SH-SY5Y (cell line): ENCODE data around the gene CNTN4.

Experiments
- GATA2 ChIP-seq: IDR thresholded peaks from 2 replicates; pipeline ENCODE4 v1.6.1; 2011; ENCODE audit warnings: mild to moderate bottlenecking, low read depth, low read length
- GATA3 ChIP-seq: IDR thresholded peaks from 2 replicates; pipeline ENCODE4 v1.6.1; 2011; ENCODE audit warnings: low read depth, mild to moderate bottlenecking, low read length, moderate library complexity

DNA sequence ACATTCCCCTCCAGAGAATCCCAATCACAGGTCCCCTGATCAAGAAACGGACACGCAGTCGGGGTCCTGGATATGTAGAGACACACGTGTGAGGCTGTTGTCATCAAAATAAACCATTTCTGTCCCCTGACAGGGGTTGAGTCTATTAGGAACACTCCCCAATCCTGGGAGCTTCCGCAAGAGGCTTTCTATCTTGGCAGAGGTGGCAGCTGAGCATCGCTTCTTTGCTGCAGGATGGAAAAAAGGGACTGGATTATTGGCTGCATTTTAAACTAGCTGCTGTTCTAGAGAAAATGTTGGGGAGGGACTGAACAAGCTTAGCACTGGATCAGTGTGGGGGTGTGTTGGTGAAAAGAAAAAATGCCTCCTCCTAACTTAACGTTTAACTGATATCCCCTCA, 2.5 kb upstream of the CNTN4 start:
- TF ChIP-seq GATA2 (no peak), GATA3 (no peak)
